OCI-LY7 (cell line): ENCODE data around the gene LAMA1.

ENCODE experiments used
- EZH2phosphoT487 ChIP-seq: fragments of 200-600 bp; sonication (generic); IDR thresholded peaks from 2 replicates; pipeline ENCODE4 v1.6.1; 2018; ENCODE audit warnings: low read depth, borderline replicate concordance, mild to moderate bottlenecking, mixed run types, antibody characterized with exemption, low read length, moderate library complexity, mixed read lengths
- TF ChIP-seq, protein P1 (sequence below): fragments of 200-600 bp; sonication (generic); conservative IDR thresholded peaks from 2 replicates; pipeline ENCODE4 v1.5.1; 2014; ENCODE audit warnings: mild to moderate bottlenecking, antibody characterized with exemption, low read length, moderate library complexity, mixed read lengths

DNA sequence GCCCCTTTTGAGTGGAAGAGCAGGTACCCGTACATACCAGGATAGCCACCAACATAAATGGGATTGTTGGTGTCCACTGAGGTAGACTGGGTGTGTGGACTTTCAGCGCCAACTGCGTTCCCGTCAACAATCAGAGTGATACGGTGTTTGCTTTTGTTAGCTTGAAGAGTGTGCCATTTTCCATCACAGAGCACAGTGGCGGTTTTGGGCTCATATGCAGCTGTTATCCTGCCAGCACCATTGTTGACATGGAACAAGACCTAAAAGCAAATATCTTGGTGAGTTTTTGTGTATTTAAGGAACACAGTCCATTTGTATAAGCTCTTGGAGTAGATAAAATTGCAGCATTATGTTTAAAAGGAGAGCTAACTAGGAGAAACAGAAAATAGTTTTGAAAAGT lies 174.5 kb downstream of the LAMA1 start:
- TF ChIP-seq, protein P1, sequence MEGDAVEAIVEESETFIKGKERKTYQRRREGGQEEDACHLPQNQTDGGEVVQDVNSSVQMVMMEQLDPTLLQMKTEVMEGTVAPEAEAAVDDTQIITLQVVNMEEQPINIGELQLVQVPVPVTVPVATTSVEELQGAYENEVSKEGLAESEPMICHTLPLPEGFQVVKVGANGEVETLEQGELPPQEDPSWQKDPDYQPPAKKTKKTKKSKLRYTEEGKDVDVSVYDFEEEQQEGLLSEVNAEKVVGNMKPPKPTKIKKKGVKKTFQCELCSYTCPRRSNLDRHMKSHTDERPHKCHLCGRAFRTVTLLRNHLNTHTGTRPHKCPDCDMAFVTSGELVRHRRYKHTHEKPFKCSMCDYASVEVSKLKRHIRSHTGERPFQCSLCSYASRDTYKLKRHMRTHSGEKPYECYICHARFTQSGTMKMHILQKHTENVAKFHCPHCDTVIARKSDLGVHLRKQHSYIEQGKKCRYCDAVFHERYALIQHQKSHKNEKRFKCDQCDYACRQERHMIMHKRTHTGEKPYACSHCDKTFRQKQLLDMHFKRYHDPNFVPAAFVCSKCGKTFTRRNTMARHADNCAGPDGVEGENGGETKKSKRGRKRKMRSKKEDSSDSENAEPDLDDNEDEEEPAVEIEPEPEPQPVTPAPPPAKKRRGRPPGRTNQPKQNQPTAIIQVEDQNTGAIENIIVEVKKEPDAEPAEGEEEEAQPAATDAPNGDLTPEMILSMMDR = no peak
- no peak for TF ChIP-seq EZH2phosphoT487
